Erythroblast (primary cell): ENCODE results near the gene PDK1.

Source experiments
- GATA1 ChIP-seq: IDR thresholded peaks from 2 replicates; pipeline ENCODE4 v1.6.1; 2011; ENCODE audit warnings: low read depth, mild to moderate bottlenecking, control low read depth, low read length, moderate library complexity
- POLR2A ChIP-seq: IDR thresholded peaks from 2 replicates; pipeline ENCODE4 v1.6.1; 2011; ENCODE audit warnings: mild to moderate bottlenecking, low read length

DNA sequence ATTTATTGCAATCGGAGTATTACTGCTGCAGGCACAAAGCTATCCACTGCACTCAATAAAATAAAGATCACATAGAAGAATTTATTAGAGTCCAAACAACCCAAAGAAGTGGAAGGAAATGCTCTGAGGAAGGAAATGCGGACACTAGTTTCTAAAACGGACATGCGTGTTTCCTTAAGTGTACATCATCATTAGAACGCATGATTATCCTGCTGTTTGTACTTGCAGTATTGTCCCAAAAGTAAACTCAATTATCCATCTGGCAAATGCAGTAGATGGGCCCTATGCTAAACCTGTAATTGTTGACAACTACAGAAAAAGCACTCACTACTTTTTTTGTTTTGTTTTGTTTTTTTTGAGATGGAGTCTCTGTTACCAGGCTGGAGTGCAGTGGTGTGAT is 53.6 kb downstream of the PDK1 start:
- TF ChIP-seq POLR2A (no peak), GATA1 (no peak)
